Measurements from ENCODE around the gene AIRE.
"Not testable (repeated sequence)": the region's sequence is repeated elsewhere in the genome, so short reads cannot be mapped to it uniquely, and the experiment has no call there.

The AIRE gene

DNA sequence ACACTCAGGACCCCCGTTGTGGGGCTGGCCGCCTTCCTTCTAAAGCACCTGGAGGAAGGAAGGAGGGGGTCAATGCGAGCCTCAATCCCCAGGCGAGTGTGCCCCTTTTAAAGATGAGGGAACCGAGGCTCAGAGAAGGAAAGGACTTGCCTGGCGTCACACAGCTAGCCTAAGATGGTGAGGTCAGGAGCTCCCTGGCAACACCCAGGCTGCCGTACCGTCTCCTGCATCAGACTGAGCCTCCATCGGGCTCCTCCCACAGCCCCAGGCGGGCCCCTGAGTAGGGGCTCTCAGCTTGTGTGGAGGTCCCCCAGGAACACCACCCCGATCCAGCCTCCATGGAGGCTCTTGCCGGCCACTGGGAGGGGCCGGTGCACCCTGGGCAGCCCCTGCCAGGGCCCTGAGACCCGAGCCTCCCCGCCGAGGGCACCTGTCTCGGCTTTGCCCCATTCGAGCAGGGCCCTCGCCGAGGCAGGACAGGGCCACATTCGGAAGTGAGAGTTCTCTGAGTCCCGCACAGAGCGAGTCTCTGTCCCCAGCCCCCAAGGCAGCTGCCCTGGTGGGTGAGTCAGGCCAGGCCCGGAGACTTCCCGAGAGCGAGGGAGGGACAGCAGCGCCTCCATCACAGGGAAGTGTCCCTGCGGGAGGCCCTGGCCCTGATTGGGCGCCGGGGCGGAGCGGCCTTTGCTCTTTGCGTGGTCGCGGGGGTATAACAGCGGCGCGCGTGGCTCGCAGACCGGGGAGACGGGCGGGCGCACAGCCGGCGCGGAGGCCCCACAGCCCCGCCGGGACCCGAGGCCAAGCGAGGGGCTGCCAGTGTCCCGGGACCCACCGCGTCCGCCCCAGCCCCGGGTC is at the start of gene AIRE:
Gene AIRE, plus strand, starts transcription at position 739 of the 855 bp plus-strand sequence. CDS start 131 bp downstream, outside the sequence.
- DNase-seq, result no peak

DNA sequence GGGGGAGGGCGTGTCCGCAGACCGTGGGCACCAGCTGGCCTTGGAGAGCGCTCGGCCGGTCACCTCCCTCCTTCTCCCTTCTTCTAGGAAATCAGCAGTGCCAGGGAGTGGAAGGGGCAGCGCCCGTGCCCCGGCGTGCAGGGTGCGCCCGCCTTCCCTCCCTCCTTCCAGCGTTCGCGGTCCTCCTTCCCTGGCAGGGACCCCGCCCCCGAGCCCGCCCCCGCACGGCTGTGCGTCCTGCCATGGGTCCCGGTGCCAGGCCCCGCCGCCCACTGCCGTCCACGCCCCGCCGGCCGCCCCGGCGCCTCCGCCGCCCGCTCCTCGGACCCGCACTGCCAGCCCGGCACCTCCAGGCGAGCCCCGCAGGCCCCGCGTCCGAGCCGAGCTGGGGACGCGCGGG is 45.3 kb upstream of the AIRE start:
- not testable (repeated sequence) for DNase-seq

DNA sequence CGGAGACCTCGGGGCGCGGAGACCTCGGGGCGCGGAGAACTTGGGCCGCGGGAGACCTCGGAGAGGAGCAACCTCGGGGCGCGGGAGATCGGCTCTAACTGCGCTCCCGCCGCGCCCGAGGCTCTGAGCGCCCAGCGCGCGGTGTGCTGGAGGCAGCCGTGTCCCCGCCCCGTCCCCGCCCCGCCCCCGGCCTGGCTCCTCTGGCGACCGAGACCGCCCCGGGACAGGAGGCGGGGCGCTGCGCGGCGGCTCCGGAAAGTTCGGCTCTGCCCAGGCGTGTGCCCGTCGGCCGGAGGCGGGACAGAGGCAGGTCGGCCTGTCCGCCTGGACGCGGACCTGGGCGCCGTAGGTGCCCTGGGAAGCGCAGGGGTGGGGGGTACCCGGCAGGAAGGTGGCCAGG is 44.8 kb upstream of the AIRE start, which contains the start of gene ICOSLG:
Gene ICOSLG, minus strand, starts transcription at position 102 of the 400 bp plus-strand sequence. CDS start 126 bp downstream, outside the sequence.
- DNase-seq, result not testable (repeated sequence)

DNA sequence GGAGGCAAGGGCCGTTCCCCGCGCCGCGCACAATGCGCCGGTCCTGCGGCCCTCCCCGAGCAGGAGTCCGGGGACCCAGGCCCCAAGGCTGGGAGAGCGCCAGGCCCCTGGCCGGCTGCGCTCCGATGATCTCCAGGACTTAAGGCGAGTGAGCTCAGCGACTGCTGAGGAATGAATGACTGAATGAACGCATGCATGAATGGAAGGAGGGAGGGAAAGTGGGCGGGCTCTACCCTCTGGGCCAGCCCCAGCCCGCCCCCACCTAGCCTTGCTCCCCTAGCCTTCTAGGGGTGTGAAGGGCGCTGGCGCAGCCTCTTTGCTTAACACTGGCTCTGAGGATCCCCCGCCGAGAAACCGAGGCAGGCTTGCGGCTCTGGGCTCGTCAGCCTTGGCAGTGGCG is 44.4 kb upstream of the AIRE start:
- DNase-seq, result not testable (repeated sequence)

DNA sequence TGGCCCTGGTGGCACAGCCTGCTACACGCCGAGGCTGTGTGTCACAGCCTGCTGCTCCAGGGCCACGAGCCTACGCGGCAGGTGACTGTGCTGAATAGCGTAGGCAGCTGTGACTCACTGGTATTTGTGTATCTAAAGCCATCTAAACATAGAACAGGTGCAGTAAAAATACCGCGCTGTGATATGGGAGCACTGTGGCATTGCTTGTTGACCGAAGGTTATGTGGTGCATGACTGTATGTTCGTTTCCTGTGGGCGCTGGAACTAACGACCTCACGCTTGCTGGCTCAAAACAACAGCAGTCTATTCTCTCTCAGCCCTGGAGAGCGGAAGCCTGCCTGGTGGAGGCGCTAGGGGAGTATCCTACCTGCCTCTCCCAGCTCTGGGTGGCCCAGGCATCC is 41.7 kb upstream of the AIRE start:
- not testable (repeated sequence) for DNase-seq

DNA sequence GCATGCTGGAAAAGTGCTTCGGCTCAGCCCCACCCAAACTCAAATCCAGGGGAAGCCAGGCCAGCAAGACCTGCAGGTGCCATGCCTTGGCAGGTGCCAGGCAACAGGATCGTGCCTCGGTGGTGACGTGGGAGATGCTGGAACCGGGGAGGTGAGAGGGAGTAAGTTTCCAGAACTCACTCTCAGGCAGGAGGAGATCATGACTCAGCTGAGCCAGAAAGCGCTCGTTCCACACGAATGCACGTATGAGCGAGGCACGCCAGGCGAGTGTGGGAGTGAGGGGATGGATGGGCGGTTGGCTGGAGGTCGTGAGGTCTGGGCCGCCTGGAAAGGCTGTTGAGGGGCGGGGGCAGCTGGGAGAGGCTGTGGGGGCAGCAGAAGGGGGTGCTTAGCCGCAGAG is 37.8 kb upstream of the AIRE start:
- not testable (repeated sequence) for DNase-seq

DNA sequence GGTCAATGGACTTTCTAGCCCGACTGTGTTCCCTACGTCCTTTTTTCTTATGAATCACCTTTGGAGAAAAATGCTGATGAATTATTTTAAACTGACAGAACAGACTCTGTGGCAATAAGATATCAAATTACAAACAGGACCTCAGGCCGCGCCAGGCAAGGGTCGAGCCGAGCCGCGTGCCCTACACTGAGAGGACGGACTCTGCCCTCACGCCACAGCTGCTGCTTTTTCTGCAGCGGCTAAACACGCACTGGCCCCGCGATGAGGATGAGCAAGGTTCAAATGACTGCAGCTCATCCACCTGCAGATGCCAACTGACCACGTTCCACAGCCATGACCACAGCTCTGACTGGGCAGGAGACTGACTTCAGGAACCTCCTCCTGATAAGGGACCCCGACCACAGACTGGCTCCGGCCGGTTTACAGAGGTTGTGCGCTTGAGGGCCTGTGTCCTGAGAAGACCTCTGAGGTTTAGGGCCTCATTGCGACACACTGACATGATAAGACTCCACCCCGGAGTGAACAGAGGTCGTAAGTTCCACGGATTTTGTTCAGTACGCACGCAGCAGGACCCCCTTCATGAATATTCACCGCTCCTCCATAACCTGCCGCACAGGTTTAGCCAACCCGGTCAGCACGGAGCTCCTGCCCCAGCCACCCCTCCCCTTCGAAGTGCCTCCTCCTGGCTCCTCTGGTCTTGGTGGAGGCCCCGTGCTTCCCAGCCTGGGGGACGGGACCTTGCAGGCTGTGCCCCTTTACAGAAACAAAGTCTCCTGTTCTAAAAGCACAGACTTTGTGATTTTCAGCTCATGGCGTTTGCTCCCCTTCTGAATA is 36.3 kb upstream of the AIRE start:
- not testable (repeated sequence) for DNase-seq

DNA sequence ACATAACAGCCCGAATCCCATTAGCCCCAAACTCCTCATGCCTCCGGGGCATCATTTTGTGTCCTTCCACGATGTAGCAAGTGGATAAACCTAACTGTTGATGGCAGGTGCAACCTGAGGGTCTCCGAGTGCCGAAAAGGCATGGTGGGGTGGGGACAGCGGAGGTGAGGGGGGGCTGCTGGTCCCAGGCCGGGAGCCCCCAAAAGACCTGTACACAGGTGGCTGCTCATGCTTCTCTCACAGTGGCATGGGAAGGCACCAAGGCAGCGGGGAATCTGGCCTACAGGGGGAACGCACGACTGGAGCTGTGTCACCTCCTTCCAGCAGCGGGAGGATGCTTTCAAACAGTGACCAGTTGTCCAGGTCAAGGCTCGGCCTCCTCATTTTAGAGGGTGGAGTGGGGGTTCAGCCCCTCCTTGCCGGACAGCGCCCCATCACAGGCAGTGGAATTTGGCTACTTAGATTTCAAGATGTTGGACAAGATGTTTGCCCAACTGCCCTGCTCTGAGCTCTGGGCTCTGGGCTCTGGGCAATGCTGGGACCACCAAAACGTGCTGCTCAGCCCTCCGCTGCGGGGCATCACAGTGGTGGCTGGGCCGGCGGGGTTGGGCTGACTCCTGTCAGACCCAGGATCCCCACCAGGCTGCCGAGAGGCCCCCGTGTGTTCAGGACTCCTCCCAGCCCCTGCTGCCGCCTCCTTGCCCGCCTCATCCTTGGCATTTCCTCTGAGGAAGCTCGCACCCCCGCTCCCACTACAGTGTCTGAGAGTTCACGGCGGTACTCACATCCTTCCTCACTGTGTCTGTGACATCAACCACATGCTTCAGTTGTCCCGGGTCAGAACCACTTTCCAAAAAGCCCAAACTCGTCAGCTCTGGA is 31.6 kb upstream of the AIRE start:
- no peak for DNase-seq

DNA sequence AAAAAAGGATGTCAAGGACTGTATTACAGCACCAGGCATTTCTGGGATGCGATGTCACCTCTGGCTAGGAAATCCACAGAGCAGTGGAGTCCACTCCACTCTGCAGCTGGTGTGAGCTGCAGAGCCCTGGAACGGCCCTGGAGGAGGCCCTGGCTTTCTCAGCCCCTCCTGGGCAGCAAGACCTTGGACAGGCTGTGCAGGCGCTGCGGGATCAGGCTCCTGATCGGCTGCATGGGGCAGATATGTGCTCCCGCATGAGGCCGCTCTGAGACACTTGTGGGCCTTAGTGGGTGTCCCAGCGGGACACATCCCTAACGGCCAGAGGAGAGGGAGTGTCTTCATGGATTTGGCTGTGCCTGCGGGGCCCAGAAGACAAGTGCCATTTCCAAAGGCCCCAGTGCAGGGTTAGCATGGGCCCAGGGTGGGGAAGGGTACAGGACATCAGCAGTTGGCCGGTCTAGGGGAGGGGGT is 30.1 kb upstream of the AIRE start:
- no peak for DNase-seq

DNA sequence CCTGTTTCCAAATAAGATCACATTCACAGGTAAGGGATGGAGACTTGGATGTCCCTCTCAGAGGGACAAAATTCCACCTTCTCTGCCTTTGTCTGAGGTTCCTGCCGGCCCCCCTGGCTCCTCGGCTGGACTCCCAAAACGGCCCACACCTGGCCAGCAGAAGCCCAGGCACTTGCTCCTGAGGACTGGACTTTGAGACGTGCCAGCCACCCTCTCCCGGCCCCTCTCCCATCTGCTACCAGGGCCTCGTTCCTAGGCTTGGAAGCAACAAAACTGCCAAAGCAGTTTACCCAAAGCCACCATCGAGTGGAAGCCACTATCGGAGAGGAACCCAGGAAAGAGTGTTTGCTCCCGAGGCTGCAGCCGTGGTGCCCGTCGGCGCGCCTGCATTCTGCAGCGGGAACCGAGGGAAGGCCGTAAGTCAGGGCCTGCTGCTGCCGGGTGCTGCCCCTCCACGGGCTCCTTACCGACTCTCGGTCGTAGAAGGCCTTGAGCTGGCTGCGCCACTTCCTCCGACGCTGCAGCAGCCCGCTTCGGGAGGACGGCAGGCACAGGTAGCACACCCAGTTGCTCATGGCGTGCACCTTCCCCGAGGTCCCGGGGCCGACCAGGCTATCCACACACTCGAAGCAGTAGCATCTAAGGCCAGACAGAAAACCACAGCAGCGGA is 27.5 kb upstream of the AIRE start:
- DNase-seq, result no peak

DNA sequence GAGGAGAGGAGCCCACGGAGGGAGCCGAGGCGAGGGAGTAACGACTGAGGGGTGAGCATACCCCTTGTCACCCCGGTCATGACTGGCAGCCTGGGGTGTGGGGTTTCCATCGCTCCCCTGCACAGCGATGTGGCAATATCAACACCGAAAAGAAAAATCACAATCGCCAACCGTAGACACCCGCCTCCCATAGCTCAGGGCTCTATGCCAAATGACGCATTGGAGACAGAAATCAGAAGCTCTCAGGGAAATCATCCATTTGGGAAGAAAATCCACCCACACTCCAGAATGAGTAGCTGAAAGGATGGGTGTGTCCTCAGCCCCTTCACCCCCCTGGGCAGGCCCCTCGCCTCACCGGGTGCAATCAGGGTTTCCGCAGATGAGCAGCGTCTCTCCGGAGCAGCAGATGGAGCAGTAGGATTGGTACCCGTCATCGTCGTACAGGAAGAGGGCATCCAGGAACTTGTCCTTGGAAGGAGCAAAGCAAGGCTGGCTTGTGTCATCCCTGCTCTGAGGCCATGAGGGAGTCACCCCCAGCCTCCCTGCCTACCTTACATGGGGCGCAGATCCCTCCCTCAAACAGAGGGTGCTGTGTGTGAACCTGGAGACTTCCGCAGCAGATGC is 26.5 kb upstream of the AIRE start:
- no peak for DNase-seq

DNA sequence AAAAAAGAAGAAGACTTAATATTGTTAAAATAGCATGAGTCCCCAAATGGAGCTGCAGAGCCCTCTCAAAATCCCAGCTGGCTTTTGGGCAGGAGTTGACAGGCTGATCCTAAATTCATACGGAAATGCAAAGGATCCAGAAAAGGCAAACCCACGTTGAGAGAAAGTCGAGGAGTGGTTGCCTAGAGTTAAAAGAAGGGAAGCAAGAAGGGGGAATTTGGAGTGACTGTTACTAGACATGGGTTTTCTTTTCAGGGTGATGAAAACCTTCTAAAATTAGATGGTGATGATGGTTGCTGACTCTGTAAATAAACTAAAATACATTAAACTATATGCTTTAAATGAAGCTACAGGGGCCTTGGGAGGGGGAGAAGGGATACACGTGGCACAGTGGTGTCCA is 25.6 kb upstream of the AIRE start:
- DNase-seq, result no peak

DNA sequence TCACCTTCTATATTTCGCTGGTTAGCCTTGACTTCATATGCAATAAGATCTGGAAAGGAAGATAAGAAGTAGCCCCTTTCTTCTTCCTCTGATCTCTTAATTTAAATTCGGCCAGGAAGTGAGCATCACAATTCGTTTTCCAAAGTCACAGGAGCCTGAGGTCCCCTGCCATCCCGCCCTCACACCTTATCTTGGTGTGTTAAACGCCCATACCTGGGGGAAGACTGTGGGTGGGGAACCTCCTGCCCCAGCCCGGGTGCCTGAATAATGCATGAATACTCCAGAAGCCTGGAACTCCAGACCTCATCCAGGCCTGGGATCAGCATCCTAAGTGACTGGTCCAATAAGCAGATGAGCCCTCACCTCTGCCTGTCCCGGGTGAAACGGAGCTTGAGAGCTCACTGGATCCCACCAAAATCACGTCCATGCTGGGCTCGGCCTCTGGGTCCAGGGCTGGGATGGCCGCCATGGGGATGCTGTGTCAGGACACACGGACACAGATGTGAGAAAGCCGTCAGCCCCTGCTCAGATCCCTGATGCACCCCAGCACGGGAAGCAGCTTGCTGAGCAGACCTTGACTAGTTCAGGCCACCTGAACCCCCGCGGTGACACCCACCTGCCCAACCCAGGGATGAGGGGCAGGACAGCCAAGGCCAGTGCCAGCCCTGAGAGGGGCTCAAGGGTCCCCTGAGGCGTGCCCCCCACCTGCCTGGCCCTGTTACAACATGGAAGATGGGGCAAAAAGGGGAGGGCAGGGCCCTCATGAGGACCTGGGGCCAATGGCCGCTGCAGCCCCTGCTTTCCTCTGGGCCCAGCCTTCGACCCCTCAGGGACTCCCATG is 24.7 kb upstream of the AIRE start:
- no peak for DNase-seq

DNA sequence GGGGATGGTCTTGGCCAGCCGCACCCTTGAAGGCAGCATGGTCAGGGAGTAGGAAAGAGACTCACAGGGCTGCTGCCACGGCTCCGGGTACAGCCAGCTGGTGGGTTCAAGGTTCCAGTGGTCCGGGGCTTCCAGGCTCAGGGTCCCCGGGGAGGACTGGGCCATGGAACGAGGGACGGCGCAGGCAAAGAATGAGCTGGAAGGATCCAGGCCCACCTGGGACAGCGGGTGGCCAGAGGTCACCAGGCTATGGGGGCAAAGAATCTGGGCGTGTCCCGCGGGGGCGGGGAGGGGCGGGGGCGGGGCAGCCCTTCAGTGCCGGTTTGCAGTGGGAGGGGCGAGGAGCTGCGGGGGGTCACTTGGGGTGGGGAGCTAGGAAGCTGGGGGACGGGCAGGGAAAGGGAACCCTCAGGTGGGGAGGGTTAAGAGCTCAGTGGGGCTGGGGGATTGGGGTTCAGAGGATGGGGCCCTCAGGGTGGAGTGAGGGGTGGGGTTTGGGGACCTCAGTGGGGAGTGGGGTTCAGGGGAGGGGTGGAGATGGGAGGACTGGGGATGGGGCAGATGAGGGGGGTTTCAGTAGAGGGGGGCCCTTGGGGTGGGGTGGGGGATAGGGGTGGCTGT is 23.9 kb upstream of the AIRE start, which contains the start of gene DNMT3L:
Gene DNMT3L, minus strand, starts transcription at position 223 of the 621 bp plus-strand sequence. CDS start 638 bp downstream, outside the sequence.
- DNase-seq, result no peak

DNA sequence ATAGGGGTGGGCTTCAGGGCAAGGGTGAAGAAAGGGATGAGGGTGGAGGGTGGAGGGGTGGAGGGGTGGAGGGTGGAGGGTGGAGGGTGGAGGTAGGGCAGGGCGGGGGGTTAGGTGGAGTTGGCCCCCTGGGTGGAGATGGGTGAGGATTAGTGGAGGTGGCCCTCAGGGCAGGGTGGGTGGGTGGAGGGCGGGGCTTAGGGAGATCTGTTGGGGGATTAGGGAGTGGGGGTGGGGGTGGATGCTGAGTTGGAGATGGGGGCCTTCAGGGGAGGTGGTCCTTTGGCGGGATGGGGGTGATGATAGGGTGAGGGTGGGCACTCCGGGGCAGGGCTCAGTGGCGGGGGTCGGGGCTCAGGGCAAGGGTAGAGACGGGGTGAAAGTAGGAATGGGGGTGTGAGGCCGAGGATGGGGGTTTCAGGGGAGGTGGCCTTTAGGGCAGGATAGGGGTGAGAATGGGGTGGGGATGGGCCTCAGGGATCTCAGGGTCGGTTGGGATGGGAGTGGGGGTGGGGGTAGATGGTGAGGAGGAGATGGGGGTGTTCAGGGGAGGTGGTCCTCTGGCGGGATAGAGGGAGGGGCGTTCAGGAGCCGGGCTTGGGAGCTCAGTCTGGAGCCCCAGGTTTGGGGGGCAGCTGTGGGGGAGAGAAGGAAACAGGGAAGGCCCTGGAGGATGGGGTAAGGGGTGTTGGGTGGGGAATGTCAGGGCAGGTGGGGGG is 23.2 kb upstream of the AIRE start:
- DNase-seq, result no peak

DNA sequence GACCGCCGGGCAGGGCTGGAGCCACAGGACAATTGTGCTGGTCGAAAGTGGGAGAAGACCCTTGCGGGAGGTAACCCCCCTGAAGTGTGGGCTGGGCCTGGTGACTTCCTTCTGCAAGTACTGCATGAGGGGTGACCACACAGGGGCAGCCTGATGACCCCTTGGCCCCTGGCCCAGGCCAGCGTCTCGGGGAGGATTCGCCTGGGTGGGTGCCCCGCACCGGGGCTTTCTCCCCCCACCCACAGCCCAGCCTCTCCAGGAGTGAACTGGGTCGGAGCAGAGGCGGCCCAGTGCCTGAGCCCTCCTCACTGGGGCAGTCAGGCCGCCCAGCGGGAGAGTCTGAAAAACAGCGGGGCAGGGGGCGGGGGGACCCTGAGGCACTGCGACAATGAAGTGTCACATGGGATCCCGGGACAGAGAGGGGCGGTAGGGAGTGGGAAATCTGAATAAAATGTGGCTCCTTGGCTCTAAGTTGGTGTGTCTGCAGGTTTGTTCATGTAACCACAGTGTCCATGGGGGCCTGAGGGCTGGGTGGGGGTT is 22.4 kb upstream of the AIRE start:
- DNase-seq, result no peak

DNA sequence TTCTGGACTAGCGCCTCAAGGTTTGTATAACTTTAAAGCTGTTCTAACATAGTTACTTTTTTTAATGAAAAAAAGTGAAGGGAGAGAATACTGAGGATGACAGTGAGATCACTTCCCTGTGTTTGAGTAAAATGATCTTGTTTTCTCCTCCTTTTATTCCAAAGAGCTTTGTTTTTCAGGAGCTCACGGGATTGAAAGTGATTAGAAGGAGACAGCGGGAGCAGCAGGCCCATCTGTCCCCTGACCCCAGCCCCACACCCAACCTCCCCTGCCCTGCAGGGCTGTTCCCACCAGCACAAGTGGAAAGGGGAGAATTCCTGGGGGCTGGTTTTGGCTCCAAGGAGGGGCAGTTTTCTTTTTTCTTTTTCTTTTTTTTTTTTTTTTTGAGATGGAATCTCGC is 21.9 kb upstream of the AIRE start:
- DNase-seq, result no peak

DNA sequence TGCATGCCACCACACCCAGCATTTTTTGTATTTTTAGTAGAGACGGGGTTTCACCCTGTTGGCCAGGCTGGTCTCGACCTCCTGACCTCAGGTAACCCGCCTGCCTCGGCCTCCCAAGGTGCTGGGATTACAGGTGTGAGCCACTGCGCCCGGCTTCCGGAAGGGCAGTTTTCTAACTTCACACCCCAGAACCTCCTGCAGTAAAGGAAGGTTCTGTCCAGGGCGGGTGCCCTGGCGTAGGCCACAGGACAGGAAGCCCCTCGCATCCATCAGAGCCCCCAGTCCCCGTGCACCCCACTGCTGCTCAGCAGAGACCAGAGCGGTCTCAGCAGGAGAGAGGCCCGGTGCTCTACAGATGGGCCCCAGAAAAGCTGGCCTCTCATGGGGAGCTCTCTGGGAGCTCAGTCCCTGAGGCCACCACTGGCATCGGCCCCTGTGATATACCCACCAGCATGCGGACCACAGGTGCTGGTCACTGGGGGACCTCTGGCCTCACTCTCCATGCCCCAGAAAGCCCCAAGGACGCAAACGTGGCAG is 19.9 kb upstream of the AIRE start:
- DNase-seq, result no peak

All from midbrain (tissue), 1 donor.